ENCODE results near the gene SMG6. TPM values are rescaled to one million over a fixed set of nuclear protein-coding genes. Genes with fewer than 3 reads are reported as not detected.
A peak's percentile ranks its signal among the peaks of the same experiment; 100 is the strongest.
"Not testable (repeated sequence)": the region's sequence is repeated elsewhere in the genome, so short reads cannot be mapped to it uniquely, and the experiment has no call there.

SMG6 gene
- total and polyA plus RNA-seq, 2 of the 13 experiments (the other 11 are each of a cell fraction or from before 2014, with no cell fraction given) = 4.6 to 14.6 TPM

GRCh38 chr17:2202302-2202995 is 101.1 kb downstream of the SMG6 start:
- no peaks in the 10 kb centered on the region for H3K79me2 ChIP-seq (ENCODE audit: insufficient read depth, low read length)
- H2AFZ ChIP-seq (ENCODE audit: low read length) = no peak overlapping the region
- no peak for FAIRE-seq
- no peaks in the 10 kb centered on the region for H4K20me1 ChIP-seq (ENCODE audit: insufficient read depth, low read length)
- H3K36me3 ChIP-seq (replicated peaks in 1 of 2; ENCODE audit: control insufficient read depth in 1 of 2, insufficient read depth in 2 of 2, low read length in 2 of 2) = peaks cover 0 to 19% of the 10 kb centered on the region in 2 experiments; a peak in 4 of 5 replicates
- POLR2A ChIA-PET = interaction anchor here (1.0 kb wide), 1 partner anchor 90 kb away, joined by 3 read pairs; no protein-coding TSS in a partner anchor
- H3K4me1 ChIP-seq (ENCODE audit: insufficient read depth, low read length) = peaks cover 13% of the 10 kb centered on the region
- no peak; the same call in 2 of the 3 replicates for ATAC-seq
- BruUV-seq (replicated peaks) = no TSS peak
- H3K4me2 ChIP-seq (ENCODE audit: low read depth, low read length) = no peak overlapping the region
- intact Hi-C loops (cut with micrococcal nuclease; ENCODE audit: unreplicated experiment) = no loop called here
- no peak overlapping the region for H3K4me3 ChIP-seq (replicated peaks in 1 of 3; ENCODE audit: insufficient read depth in 1 of 3, low read depth in 2 of 3, low read length in 3 of 3)
- CTCF ChIA-PET (ENCODE audit: low intra/inter-chr PET ratio, low total read pairs) = no interaction called here
- in situ Hi-C loops (cut with HindIII; ENCODE audit: extremely low pct_ligation_motif_present, low pct_unique_long_range_greater_than_20kb) = no loop called here
- H3K9me3 ChIP-seq (ENCODE audit: low read length) = no peaks in the 10 kb centered on the region
- no peak overlapping the region for H3K9ac ChIP-seq (ENCODE audit: insufficient read depth, low read depth, low read length)
- no peak overlapping the region for H3K27ac ChIP-seq (ENCODE audit: extremely low read length, insufficient read depth, low read length)
- 75% methylated on average over 5 of the region's 5 CpGs for WGBS (ENCODE audit: low lambda C conversion rate)
- no peak for DNase-seq (ENCODE audit: low spot score)
- TF ChIP-seq ZNF44 (CRISPR knock-in tag; IDR thresholded peaks at IDR 0.05) (peak; percentile 84; the same call in 1 of the 2 replicates), SOX13 (IDR thresholded peaks at IDR 0.05) (no peak), SOX13 (CRISPR knock-in tag; conservative IDR thresholded peaks at IDR 0.05 in 1 of 2, IDR thresholded peaks at IDR 0.05 in 1 of 2) (peak in 1 of 2 experiments; percentile 25; a peak in 1 of 4 replicates), ZNF720 (CRISPR knock-in tag; IDR thresholded peaks at IDR 0.05) (no peak), ZNF333 (CRISPR knock-in tag; IDR thresholded peaks at IDR 0.05; ENCODE audit: borderline replicate concordance) (no peak)
- H3K27me3 ChIP-seq (ENCODE audit: control insufficient read depth in 1 of 2, insufficient read depth in 2 of 2, low read length in 2 of 2) = no peaks in the 10 kb centered on the region

- H3K9ac ChIP-seq (ENCODE audit: insufficient read depth, low read depth, low read length); ATAC-seq; FAIRE-seq; H3K79me2 ChIP-seq (ENCODE audit: insufficient read depth, low read length); BruUV-seq (replicated peaks); CTCF ChIA-PET (ENCODE audit: low intra/inter-chr PET ratio, low total read pairs); DNase-seq (ENCODE audit: low spot score); H3K27me3 ChIP-seq (ENCODE audit: control insufficient read depth in 1 of 2, insufficient read depth in 2 of 2, low read length in 2 of 2); intact Hi-C loops (cut with micrococcal nuclease; ENCODE audit: unreplicated experiment); POLR2A ChIA-PET; H4K20me1 ChIP-seq (ENCODE audit: insufficient read depth, low read length); H3K4me3 ChIP-seq (replicated peaks in 1 of 3; ENCODE audit: insufficient read depth in 1 of 3, low read depth in 2 of 3, low read length in 3 of 3); H2AFZ ChIP-seq (ENCODE audit: low read length); H3K27ac ChIP-seq (ENCODE audit: extremely low read length, insufficient read depth, low read length); H3K4me2 ChIP-seq (ENCODE audit: low read depth, low read length); in situ Hi-C loops (cut with HindIII; ENCODE audit: extremely low pct_ligation_motif_present, low pct_unique_long_range_greater_than_20kb); H3K9me3 ChIP-seq (ENCODE audit: low read length): not testable (repeated sequence)
- Histone ChIP-seq H3K4me1 (ENCODE audit: insufficient read depth, low read length) (peaks cover 17% of the 10 kb centered on the region), H3K36me3 (replicated peaks in 1 of 2; ENCODE audit: control insufficient read depth in 1 of 2, insufficient read depth in 2 of 2, low read length in 2 of 2) (peaks cover 2 to 26% of the 10 kb centered on the region in 2 experiments; a peak in 4 of 5 replicates)
- WGBS (ENCODE audit: low lambda C conversion rate) = 93% methylated on average over 6 of the region's 8 CpGs
Observed at GRCh38 chr17:2199386-2199785, 104.2 kb downstream of the SMG6 start.

Measured in HepG2 (cell line).